DMS153 (cell line): ENCODE measurements around the gene KRTAP1-3.
"Not testable (repeated sequence)": the region's sequence is repeated elsewhere in the genome, so short reads cannot be mapped to it uniquely, and the experiment has no call there.

ENCODE experiments used
- DNase-seq: peaks from one replicate; lab custom pipeline; 2025; lab: John Stamatoyannopoulos, UW

KRTAP1-3 gene

DNA sequence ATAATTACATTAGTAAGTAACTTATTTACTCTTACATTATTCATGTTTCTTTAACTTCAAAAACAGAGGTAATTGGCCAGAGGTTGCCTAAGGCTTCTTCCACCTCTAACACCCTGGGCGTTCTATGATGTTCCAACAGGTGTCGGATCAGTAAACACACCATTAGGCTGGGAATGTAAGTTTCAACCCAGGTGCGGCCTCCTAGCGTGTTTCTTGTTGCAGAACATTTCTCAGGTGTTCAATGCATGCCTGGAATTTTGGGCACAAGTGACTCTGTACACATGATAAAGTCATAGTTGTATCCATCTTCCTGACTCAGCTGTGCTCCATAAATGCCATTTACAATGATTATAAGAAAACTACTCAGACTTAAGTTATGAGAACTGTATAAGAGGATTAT is 19.4 kb upstream of the KRTAP1-3 start:
- no peak for DNase-seq

DNA sequence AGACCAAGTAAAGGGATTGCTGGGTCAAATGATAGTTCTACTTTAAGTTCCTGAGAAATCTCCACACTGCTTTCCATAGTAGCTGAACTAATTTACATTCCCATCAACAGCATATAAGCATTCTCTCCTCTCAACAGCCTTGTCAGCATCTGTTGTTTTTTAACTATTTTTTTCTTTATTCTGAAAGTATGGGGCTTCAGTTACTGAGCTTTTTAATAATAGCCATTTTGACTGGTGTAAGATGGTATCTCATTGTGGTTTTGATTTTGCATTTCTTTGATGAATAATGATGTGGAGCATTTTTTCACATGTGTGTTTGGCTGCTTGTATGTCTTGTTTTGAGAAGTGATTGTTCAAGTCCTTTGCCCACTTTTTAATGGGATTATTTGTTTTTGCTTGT is 17.9 kb upstream of the KRTAP1-3 start:
- DNase-seq = no peak

DNA sequence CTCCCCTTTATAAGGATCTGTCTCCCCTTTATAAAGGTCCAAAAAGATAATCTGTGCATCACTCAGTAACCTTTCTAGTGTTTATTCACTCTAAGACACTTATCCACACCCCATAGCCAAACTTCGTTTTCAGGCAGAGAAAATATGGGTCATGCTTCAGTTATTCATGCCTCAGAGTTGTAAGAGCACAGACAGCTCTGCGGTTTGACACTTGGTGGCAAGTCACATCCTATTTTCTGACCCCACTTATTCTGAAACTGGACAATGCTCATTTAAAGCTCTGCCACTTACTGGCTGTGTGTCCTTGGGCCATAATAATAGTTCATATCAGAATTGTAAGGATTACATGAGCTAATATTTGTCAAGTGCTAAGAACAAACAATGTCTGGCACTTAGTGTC is 14.4 kb upstream of the KRTAP1-3 start:
- DNase-seq = no peak

DNA sequence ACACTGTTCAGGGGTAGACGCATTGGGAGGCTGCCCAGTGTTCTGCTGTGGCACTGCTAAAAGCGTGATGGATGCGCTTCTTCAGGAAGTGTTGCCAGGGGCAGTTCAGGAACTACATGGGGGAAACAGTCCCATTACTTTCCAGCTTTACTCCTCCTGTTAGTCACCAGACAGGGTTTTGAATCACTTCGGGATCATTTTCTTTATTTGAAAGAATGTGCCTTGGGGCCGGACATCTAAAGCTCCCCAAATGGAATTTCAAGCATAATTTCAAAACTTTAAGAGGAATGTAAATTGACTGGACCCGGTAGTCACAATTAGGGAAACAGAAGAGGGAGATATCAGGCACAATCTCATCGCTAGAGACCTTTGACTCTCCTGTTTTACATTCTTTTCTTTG is 13.8 kb upstream of the KRTAP1-3 start:
- no peak for DNase-seq

DNA sequence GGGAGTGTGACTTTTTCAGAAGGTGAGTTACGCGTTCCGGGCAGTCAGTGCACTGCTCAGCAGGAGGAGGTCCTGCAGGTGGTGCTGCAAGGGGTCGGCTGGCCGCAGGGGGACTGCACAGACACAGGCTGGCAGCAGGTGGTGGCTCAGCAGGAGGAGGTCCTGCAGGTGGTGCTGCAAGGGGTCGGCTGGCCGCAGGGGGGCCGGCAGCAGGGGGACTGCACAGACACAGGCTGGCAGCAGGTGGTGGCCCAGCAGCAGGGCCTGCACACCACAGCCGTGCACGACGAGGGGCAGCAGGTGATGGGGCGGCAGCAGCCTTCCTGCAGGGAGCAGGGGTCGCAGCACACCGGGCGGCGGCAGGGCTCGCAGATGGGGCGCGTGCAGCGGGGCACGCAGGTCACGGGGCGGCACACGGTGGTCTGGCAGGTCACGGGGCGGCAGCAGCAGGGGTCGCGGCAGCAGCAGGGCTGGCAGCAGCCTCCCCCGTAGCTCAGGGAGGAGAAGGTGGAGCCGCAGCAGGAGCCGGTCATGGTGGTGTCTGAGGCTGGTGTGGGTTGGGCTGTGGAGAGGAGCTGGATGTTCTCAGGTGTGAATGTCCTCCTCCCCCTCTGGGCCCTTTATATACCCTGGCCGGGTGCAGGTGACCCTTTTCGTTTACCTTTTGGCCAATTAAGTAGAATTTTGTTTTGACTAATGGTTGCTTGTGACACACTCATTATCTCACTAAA is 12.2 kb upstream of the KRTAP1-3 start, which contains the start of gene KRTAP2-1:
KRTAP2-1 (minus strand) TSS at position 582 of the 731 bp plus-strand sequence; CDS start at position 533, 49 bp downstream.
- not testable (repeated sequence) for DNase-seq

DNA sequence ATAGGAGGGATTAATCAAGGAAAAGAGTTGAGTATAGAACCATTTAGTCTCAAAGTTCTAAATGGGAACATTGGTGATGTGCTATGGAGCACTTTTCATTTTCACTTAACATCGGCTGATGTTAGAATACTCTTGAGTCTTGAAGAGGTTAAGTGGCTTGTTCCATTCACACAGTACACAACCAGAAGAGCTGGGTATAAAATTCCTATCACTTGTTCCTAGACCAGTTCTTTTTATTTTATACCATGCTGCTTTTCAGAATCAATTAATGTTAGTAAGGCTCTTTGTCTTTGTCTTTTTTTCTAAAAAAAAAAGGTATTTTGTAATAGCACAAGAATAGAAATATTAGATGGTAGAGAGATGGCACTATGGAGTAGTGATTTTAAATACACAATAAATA is 8.3 kb upstream of the KRTAP1-3 start:
- DNase-seq = no peak

DNA sequence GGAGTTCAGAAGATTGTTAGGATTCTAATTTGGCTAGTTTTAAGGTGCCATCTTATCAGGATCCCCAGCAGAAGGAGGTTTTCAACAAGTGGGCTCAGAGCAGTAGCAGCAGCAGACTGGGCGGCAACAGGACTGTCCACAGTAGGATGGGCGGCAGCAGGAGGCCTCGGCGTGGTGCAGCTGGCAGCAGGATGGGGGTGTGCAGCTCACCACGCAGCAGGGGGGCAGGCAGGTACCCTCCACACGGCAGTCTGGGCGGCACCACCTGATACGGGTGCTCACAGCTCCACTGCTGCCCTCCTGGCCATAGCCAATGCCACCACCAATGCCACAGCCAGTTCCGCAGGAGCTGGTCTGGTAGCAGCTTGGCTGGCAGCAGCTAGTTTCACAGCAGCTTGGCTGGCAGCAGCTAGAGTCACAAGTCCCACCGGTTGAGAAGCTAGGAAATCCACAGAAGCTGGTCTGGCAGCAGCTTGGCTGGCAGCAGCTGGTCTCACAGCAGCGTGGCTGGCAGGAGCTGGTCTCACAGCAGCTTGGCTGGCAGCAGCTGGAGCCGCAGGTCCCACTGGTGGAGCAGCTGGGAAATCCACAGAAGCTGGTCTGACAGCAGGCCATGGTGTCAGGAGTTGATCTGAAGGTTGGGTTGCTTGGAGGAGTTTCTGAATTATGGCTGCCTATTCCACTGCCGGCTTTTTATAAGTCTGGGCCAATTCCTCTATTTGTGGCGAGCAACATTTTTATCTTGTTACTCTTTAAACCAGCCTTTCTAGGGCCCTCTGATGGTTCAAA is 6.3 kb upstream of the KRTAP1-3 start, which contains the start of gene KRTAP1-1:
KRTAP1-1 (minus strand) TSS at position 668 of the 789 bp plus-strand sequence; CDS start at position 615, 53 bp downstream.
- DNase-seq = not testable (repeated sequence)

DNA sequence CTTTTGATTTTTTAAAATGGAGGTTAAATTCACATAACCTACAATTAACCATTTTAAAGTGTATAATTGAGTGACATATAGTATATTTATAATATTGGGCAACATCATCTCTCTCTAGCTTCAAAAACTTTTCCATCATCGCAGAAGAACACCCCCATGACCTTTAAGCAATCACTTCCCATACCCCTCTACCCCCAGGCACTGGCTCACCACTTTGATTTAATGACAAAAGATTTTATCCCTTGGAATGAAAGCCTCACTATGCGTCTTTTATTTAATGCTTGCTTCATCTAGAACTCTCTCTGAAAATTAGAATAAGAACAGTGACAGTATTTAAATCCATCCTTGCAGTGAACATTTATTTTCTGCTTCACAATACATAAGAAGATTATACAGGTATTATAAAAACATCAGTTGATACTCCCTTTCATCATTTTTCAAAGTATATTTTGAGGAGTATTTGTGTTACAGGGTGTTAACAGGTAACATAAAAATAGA is 3.2 kb upstream of the KRTAP1-3 start:
- no peak for DNase-seq

DNA sequence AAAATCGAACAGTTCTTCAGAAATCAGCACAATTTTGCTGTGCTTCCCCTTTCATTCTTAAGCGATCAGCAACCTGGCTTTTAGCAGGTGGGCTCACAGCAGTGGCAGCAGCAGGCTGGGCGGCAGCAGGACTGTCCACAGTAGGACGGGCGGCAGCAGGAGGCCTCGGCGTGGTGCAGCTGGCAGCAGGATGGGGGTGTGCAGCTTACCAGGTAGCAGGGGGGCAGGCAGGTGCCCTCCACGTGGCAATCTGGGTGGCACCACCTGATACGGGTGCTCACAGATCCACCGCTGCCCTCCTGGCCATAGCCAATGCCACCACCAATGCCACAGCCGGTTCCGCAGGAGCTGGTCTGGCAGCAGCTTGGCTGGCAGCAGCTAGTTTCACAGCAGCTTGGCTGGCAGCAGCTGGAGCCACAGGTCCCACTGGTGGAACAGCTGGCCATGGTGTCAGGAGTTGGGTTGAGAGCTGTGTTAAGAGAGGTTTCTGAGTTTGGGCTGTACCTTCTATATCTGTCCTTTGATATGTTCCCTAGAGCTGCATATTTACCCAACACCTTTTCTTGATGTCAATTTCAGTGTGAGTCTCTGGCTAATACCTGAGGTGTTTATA is 4.9 kb downstream of the KRTAP1-3 start, which contains the start of gene KRTAP1-4:
KRTAP1-4 (minus strand) TSS at position 563 of the 613 bp plus-strand sequence; CDS start at position 446, 117 bp downstream.
- DNase-seq = no peak

DNA sequence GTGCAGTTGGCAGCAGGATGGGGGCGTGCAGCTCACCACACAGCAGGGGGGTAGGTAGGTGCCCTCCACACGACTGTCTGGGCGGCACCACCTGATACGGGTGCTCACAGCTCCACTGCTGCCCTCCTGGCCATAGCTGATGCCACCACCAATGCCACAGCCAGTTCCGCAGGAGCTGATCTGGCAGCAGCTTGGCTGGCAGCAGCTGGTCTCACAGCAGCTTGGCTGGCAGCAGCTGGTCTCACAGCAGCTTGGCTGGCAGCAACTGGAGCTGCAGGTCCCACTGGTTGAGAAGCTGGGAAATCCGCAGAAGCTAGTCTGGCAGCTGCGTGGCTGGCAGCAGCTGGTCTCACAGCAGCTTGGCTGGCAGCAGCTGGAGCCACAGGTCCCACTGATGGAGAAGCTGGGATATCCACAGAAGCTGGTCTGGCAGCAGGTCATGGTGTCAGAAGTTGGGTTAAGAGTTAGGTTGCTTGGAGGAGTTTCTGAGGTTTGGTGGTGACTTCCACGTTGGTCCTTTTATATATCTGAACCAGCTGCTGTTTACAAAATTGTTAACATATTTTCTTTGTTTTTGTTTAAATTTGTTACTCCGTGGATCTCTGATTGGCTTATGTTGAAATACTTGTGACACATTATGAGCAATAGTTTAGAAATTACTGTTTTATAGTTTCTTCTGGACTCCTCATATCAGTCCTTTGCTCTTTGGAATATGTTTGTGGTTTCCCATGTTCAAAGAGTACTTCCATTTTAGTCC is 7.8 kb downstream of the KRTAP1-3 start, which contains the start of gene KRTAP1-5:
KRTAP1-5 (minus strand) TSS at position 494 of the 757 bp plus-strand sequence; CDS start at position 441, 53 bp downstream.
- no peak for DNase-seq

DNA sequence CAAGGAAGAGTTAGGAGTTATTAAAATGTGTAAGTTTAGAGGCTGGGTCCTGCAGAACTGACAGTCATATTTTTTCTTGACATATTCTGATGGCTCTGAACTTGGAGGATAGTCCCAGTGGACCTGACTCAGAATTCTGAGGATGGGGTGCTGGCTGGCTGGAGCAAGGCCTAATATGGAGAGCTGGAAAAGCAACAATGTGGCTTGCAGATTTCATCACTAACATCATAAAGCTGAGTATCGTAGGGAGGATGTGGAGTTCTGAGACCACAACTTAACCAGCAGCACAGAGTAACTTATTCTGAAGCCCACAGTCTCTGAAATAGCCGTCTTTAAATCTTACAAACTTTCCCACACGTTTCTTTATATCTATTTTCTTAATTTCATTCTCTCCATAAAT is 10.0 kb downstream of the KRTAP1-3 start:
- no peak for DNase-seq

DNA sequence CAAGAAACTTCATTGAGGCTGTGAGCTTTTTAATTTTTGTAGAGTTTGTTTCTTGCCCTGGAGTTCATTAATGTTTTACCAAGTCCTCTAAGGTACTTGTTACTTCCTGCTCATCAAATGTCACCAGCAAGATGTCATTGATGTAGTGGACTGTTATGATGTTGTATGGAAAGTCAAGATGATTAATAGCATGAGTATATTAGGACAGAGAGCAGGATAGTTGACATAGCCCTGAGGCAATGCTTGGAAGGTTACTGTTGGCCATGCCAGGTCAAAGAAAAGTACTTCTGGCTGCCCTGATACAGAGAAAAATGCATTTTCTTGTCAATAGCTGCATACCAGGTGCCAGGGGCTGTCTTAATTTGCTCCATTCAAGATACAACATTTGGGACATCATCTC is 14.3 kb downstream of the KRTAP1-3 start:
- DNase-seq = no peak

DNA sequence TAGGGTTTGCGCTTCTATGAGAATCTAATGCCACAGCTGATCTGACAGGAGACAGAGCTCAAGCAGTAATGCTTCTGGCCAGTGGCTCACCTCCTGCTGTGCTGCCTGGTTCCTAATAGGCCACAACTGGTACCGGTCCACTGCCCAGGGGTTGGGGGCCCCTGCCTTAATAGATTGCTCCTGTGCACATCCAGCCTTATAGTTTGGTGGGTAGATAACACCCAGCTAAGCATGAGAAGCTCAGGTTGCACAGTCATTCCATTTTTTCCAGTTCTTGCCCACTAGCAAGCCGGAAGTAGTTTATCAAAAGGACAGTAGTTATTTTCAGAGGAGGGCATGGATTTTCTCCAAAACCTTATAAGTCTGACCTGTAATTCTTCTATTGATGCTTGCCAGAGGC is 15.3 kb downstream of the KRTAP1-3 start:
- no peak for DNase-seq

DNA sequence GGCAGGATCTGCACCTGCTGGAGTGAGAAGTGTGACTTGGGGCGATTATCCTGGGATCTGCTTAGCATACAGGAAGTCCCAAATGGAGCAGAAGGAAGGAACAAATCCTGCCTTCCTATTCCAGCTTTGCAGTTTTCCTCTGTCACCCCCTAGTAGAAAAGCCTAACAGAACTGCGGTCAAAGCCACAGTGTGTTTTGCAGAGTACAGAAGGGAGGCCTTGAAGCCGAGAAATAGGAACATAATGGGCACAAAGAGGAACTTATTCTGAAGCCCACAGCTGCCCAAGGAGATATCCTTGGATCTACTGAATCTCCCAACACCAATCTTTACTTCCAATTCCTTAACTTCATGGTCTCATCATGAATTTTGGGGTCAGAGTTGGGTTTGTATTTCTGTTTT is 16.1 kb downstream of the KRTAP1-3 start:
- no peak for DNase-seq

DNA sequence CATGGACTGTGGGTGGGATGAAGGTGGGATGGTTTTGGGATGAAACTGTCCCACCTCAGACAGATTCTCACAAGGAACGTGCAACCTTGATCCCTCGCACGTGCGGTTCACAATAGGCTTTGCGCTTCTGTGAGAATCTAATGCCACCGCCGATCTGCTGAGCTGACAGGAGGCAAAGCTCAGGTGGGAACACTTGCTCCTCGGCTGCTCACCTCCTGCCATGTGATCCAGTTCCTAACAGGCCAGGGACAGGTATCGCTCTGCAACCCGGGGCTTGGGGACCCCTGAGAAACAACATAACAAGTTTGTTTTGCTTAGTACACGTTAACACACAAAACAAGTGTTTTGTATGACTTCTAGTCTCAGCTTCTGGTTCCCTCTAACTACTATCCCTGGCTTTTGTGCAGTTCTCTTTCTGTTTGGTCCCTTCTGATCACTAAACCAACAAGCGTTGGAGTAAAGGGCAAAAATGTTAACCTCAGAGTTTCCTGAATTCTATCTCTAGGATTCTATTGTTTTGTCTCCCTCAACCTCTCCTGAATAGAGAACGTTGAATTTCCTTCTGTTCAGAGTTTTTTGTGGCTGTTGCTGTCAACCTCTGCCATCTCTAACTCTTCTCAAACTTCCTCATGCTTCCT is 18.0 kb downstream of the KRTAP1-3 start:
- DNase-seq = no peak

DNA sequence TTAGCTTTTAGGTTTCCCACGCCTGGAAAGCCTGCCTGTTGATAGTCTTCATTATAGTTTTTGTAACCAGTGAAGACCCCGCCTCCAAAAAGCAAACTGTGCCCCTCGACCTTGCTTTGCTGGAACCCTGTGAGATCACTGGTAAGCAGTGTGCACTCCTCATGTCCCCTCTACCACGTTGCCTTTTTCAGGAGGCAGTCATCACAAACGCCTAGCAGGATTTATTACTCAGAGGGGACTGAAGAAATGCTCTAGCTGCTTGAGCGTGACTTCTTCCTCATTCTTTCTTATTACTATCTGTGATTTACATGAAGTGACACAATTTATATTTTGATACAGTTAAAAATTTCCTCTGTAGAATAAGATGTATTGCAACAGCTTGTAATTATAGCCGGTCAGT is 19.2 kb downstream of the KRTAP1-3 start:
- no peak for DNase-seq

DNA sequence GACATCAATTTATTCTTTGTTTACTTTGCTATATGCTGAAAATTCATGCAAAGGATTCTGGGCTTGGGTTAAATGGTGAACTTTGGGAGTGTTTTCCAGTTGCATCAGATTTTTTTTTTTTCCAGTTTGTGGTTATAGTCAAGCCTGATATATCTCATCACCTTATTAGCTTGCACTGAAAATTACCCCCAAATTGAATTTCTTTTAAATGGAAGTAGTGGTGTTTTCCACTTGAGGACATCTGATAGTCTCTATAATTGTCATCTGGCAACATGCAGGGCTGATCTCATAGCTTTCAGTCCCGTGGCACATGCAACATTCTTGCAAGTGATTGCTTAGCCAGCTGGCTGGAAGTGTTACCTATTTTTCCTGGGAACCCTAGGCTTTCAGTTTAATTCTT is 21.1 kb downstream of the KRTAP1-3 start:
- no peak for DNase-seq

DNA sequence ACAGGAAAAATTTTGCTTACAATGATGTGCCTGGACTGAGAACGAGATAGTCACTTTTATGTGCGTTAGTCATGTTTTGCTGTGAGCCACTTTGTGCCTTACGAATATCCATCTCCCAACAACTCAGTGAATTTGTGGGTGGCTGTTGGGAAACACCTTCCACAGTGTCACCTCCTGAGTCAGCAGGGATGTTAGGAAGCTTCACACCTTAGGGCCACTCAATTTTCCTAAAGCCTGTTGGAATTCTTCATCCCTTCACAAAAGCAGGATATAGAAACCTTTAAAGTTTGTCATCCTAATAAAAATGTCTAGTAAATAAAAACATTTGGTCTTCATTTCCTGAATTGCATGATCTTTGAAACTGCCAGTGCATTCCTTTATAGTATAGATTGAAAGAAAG is 21.5 kb downstream of the KRTAP1-3 start:
- no peak for DNase-seq

DNA sequence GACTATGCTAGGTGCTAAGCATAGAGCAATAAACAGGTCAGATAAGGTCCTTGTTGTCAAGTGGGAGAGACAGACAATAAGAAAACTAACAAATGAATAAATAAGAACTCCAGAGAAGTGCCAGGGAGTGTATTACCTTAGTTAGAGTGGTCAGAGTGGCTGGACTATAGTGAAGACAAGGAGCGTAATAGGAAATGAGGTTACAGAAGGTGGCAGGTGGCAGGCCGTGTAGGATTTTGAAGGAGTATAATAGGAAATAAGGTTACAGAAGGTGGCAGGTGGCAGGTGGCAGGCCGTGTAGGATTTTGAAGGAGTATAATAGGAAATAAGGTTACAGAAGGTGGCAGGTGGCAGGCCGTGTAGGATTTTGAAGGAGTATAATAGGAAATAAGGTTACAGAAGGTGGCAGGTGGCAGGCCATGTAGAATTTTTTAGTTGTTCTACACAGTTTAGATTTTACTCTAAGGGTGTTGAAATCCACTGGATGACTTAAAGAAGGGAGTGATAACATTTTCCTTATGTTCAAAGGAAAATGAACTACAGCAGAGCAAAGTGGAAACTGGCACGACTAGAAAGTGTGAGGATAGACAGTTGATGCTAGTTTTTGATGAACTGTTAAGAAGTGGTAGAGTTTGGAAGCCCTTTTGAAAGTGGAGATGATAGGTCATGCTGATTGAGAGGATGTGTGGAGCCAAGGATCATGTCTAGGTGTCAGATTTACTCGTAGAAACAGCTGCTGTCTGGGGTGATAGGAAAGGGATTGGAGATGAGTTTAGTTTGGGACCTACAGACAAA is 22.2 kb downstream of the KRTAP1-3 start:
- DNase-seq = no peak

DNA sequence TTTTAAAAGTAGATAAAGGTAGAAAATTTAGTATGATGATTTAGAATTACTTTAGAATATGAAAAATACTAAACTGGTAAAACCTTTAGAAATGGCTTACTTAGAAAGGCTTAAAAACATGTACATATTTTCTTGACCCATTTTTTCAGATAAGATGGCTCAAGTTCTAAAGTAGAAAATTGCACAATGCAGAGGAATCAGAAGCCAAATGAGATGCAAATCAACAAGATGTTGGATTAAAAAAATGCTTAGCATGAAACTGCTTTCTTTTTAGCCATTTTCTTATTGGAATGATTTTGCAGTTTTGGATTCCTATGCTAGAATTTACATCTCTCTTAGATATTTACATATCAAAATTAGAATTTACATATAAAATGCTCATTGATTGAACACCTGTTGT is 24.2 kb downstream of the KRTAP1-3 start:
- no peak for DNase-seq
